CD4-positive, alpha-beta T cell treated with Interferon alpha-2 for 1 hour (primary cell): ENCODE data around the gene SUPT3H.

ENCODE experiments used
- DNase-seq, 2 donors: peaks; one replicate each; pipeline ENCODE4 v3.0.0-alpha.2; 2020 to 2022

The SUPT3H gene

GRCh38 chr6:44820759-44821158, 557.0 kb downstream of the SUPT3H start:
- no peak for DNase-seq

GRCh38 chr6:44820321-44820720, 557.4 kb downstream of the SUPT3H start:
- DNase-seq = no peak

GRCh38 chr6:44811456-44811855, 566.3 kb downstream of the SUPT3H start:
- no peak for DNase-seq

- no peak for DNase-seq
Observed at GRCh38 chr6:44809258-44809657, 568.5 kb downstream of the SUPT3H start.

- no peak for DNase-seq
Observed at GRCh38 chr6:44808148-44808547, 569.6 kb downstream of the SUPT3H start.

- DNase-seq = no peak
Observed at GRCh38 chr6:44806656-44807055, 571.1 kb downstream of the SUPT3H start.

- no peak for DNase-seq
Observed at GRCh38 chr6:44805238-44805846, 572.4 kb downstream of the SUPT3H start.

GRCh38 chr6:44804546-44805159, 573.1 kb downstream of the SUPT3H start:
- no peak for DNase-seq

- DNase-seq = no peak
Observed at GRCh38 chr6:44804016-44804415, 573.7 kb downstream of the SUPT3H start.

- no peak for DNase-seq
Observed at GRCh38 chr6:44800784-44801592, 576.7 kb downstream of the SUPT3H start.

- DNase-seq = no peak
Observed at GRCh38 chr6:44800171-44800783, 577.5 kb downstream of the SUPT3H start.

GRCh38 chr6:44797746-44798145, 580.0 kb downstream of the SUPT3H start:
- DNase-seq = no peak

GRCh38 chr6:44795326-44795725, 582.4 kb downstream of the SUPT3H start:
- DNase-seq = no peak

- no peak for DNase-seq
Observed at GRCh38 chr6:44789806-44790205, 587.9 kb downstream of the SUPT3H start.

GRCh38 chr6:44789061-44789460, 588.7 kb downstream of the SUPT3H start:
- no peak for DNase-seq

- no peak for DNase-seq
Observed at GRCh38 chr6:44788387-44788981, 589.2 kb downstream of the SUPT3H start.

- peak in 1 of 2 donors; percentile 14 for DNase-seq
Observed at GRCh38 chr6:44787254-44787834, 590.4 kb downstream of the SUPT3H start.

GRCh38 chr6:44785130-44785529, 592.6 kb downstream of the SUPT3H start:
- no peak for DNase-seq

GRCh38 chr6:44784195-44784594, 593.5 kb downstream of the SUPT3H start:
- DNase-seq = no peak

GRCh38 chr6:44782892-44783291, 594.8 kb downstream of the SUPT3H start:
- no peak for DNase-seq

- no peak for DNase-seq
Observed at GRCh38 chr6:44781912-44782597, 595.7 kb downstream of the SUPT3H start.

- DNase-seq = no peak
Observed at GRCh38 chr6:44780161-44780560, 597.6 kb downstream of the SUPT3H start.
